Osteocyte (in vitro differentiated cells): ENCODE results near the gene HOXD13. TPM values are rescaled to one million over a fixed set of nuclear protein-coding genes. Genes with fewer than 3 reads are reported as not detected.

Experiments used
- DNase-seq: peaks from one replicate; pipeline ENCODE4 v3.0.0; 2021; ENCODE audit warnings: mixed read lengths; ENCODE audit not compliant: unreplicated experiment; ENCODE audit errors: extremely low spot score
- H3K27ac Mint-ChIP-seq: one replicate; pipeline ENCODE4 v1.8.0; 2021; ENCODE audit warnings: mild to moderate bottlenecking, mixed read lengths; ENCODE audit not compliant: unreplicated experiment
- H3K27me3 Mint-ChIP-seq: one replicate; pipeline ENCODE4 v1.8.0; 2021; ENCODE audit warnings: mixed read lengths; ENCODE audit not compliant: unreplicated experiment
- H3K36me3 Mint-ChIP-seq: one replicate; pipeline ENCODE4 v1.8.0; 2021; ENCODE audit warnings: mixed read lengths; ENCODE audit not compliant: unreplicated experiment
- H3K4me1 Mint-ChIP-seq: one replicate; pipeline ENCODE4 v1.8.0; 2021; ENCODE audit warnings: mixed read lengths; ENCODE audit not compliant: unreplicated experiment
- H3K4me3 Mint-ChIP-seq: one replicate; pipeline ENCODE4 v1.8.0; 2021; ENCODE audit warnings: mild to moderate bottlenecking, moderate library complexity, mixed read lengths; ENCODE audit not compliant: unreplicated experiment
- H3K9me3 Mint-ChIP-seq: one replicate; pipeline ENCODE4 v1.8.0; 2021; ENCODE audit warnings: mixed read lengths; ENCODE audit not compliant: unreplicated experiment
- total RNA-seq: library from RNA; stranded (reverse); gene quantifications from 2 replicates; pipeline ENCODE4 v1.2.1, GENCODE V29; 2021
- TF ChIP-seq, protein P1 (sequence below): fragments of 200-600 bp; sonication (generic); IDR thresholded peaks from 2 replicates; pipeline ENCODE4 v1.5.0; 2021; ENCODE audit warnings: antibody characterized with exemption, mild to moderate bottlenecking, moderate library complexity

The HOXD13 gene
- total RNA-seq, 1 donor from 2014 or later, result not detected

DNA sequence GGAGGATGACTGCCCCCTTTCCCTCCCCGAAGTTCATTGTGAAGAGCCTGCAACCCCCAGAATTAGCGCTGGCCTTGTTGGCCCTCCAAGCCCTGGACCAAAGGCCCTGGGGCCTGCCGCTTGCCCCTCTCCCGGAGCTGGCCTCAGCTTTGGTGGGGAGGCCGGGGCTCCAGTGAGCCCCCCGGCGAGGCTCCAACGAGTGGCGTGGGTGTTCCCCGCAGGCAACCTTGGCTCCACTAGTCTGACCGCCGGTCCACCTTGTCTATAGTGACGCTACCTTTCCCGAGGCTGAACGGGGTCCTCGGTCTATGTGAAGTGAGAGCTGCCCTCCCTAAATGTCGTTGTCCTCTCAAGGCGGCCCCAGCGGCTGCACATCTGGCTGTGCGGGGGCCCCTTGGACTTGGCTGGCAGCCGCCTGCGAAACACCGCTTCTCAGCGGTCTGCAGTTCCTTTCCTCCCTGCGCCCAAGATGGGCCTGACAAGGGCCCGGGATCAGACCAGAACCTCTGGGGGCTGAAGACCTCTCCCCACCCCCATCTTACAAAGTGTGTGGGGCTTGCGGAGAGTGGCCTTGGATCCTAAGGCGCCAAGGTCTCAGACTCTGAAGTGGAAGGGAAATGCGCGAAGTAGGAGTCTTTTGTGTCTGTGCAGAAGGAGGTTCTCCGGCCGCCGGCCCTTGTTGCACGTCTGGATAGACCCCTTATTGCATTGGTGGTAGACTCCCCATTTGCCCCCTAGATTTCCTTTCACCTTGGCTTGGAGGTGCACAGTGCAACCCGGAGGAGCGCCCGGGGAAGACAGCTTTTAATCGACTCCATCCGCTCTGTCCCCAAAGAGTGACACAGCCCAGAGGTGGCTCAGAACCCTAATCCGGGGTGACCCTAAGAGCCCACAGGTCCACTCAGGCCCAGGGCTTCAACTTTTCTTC is 20.1 kb downstream of the HOXD13 start:
- H3K36me3 Mint-ChIP-seq, result no peaks in the 10 kb centered on the region
- no peaks in the 10 kb centered on the region for H3K9me3 Mint-ChIP-seq
- H3K4me1 Mint-ChIP-seq, result peaks cover 7% of the 10 kb centered on the region
- TF ChIP-seq, protein P1, sequence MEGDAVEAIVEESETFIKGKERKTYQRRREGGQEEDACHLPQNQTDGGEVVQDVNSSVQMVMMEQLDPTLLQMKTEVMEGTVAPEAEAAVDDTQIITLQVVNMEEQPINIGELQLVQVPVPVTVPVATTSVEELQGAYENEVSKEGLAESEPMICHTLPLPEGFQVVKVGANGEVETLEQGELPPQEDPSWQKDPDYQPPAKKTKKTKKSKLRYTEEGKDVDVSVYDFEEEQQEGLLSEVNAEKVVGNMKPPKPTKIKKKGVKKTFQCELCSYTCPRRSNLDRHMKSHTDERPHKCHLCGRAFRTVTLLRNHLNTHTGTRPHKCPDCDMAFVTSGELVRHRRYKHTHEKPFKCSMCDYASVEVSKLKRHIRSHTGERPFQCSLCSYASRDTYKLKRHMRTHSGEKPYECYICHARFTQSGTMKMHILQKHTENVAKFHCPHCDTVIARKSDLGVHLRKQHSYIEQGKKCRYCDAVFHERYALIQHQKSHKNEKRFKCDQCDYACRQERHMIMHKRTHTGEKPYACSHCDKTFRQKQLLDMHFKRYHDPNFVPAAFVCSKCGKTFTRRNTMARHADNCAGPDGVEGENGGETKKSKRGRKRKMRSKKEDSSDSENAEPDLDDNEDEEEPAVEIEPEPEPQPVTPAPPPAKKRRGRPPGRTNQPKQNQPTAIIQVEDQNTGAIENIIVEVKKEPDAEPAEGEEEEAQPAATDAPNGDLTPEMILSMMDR, result no peak
- no peak for DNase-seq
- H3K27me3 Mint-ChIP-seq, result peaks cover 87% of the 10 kb centered on the region
- H3K4me3 Mint-ChIP-seq, result no peak overlapping the region
- H3K27ac Mint-ChIP-seq, result no peak overlapping the region

DNA sequence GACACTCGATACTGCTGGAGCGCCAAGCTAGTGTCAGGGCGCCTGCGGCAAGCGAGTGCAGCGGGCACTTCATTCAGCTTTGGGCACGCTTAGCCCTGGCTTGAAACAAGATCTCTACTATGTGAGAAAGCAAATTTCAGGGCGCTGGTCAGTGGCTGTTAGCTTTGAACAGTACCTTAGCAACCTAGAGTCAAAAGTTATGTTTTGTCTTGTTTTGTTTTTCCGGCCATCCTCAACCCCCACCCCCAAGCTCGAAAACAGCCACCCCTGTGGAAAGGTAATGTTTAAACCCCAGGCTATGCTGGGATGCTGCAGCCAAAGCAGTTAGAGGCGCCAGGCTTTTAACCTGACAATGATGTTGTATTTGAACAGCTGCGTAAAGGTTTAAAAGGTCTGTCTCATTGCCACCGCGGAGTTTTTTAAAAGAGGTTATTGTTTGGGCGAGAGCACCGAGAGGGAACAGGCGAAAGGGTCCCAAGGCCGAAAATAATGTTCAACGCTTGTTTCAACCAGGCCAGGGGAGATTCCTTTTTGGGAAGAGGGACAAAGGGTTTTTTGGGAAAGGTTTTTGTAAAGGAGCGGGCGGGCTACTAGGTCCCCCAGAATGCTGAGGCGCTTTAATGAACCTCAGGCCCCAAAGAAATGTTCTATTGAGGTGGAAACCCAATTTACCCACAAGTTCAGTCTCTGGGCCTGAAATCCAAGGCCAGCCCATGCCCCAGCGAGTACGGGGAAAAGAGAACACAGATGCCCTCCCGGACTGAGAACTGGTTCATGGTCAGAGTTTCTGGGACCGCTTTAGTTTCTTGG is 21.8 kb downstream of the HOXD13 start:
- Mint-ChIP-seq H3K4me3 (no peak overlapping the region), H3K27ac (no peak overlapping the region), H3K4me1 (peaks cover 5% of the 10 kb centered on the region), H3K36me3 (no peaks in the 10 kb centered on the region), H3K27me3 (peaks cover 97% of the 10 kb centered on the region), H3K9me3 (peaks cover 3% of the 10 kb centered on the region)
- TF ChIP-seq, protein P1, result no peak
- no peak for DNase-seq

DNA sequence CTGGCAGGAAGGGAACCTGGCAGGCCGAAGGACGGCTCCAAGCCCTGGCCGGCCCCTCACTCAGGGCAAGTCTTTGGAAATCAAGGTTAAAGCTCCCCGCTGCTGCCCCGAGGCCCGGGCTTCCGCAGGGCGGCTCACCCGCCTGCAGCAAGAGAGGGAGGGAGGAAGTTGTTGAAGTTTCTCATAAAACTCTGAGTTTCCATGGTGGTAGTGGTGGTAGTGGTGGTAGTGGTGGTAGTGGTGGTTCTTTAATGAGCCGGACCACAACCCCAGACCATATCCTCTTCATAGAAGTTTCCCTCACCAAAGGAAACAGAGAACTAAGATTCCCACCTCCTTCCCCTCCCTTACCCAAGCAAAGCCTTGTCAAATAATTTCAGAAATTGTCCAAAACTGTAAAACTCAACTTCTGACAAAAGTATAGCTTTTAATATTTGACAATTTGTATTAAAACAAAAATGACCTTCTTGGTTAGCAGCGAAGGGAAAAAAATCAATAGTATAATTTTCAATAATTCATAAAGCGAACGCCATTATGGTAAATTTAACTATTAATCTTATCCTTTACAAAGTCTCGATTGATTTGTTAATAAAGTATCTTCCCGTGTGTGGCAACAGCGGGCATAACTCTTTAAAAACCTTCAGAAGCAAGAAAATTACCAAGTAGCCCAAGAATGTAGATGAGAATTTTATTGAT is 22.6 kb downstream of the HOXD13 start:
- no peak overlapping the region for H3K4me3 Mint-ChIP-seq

GRCh38 chr2:176115883-176116813 is 23.6 kb downstream of the HOXD13 start, which contains the start of gene HOXD10:
HOXD10 (plus strand) TSS chr2:176116778; CDS start chr2:176116834, 56 bp downstream.
- Mint-ChIP-seq H3K9me3 (peaks cover 3% of the 10 kb centered on the region), H3K27me3 (peaks cover 97% of the 10 kb centered on the region), H3K36me3 (peaks cover 1% of the 10 kb centered on the region), H3K4me1 (peaks cover 2% of the 10 kb centered on the region), H3K4me3 (no peak within 1 kb of the TSS), H3K27ac (no peak within 1 kb of the TSS)
- TF ChIP-seq, protein P1, result no peak
- DNase-seq, result no peak

More for the DNA sequence above, 22.6 kb downstream of the HOXD13 start:
- DNase-seq, result no peak
- H3K27ac Mint-ChIP-seq, result no peak overlapping the region
- H3K9me3 Mint-ChIP-seq, result peaks cover 3% of the 10 kb centered on the region
- TF ChIP-seq, protein P1, result no peak
- no peaks in the 10 kb centered on the region for H3K36me3 Mint-ChIP-seq
- peaks cover 3% of the 10 kb centered on the region for H3K4me1 Mint-ChIP-seq
- H3K27me3 Mint-ChIP-seq, result peaks cover 97% of the 10 kb centered on the region
